GM23338 (cell line): ENCODE measurements around the gene ESRRB. TPM values are rescaled to one million over a fixed set of nuclear protein-coding genes. Genes with fewer than 3 reads are reported as not detected.

ENCODE experiments used
- ATAC-seq: fragments of 200-7000 bp; cut with Tn5 transposase; 3 replicates; pipeline ENCODE4 v1.9.1; 2020
- DNase-seq: peaks from one replicate; pipeline ENCODE4 v3.0.0-alpha.2; 2015; ENCODE audit warnings: low spot score
- H2AFZ ChIP-seq: fragments of 200-600 bp; sonication (generic); 2 replicates; pipeline ENCODE4 v1.8.0; 2016; ENCODE audit warnings: antibody characterized with exemption, mild to moderate bottlenecking, moderate library complexity
- H3F3A ChIP-seq: fragments of 200-600 bp; sonication (generic); replicated peaks from 2 replicates; pipeline ENCODE4 v1.8.0; 2017; ENCODE audit warnings: antibody characterized with exemption, mixed run types, low read depth
- H3K27ac ChIP-seq: fragments of 200-600 bp; sonication (generic); 2 replicates; pipeline ENCODE4 v1.6.1; 2016; ENCODE audit warnings: low read depth
- H3K27me3 ChIP-seq: fragments of 200-600 bp; sonication (generic); 2 replicates; pipeline ENCODE4 v1.8.0; 2016; ENCODE audit warnings: mild to moderate bottlenecking, mixed run types, moderate library complexity; ENCODE audit not compliant: insufficient read depth
- H3K36me3 ChIP-seq: fragments of 200-600 bp; sonication (generic); 2 replicates; pipeline ENCODE4 v1.8.0; 2016; ENCODE audit warnings: mild to moderate bottlenecking; ENCODE audit not compliant: insufficient read depth
- H3K4me1 ChIP-seq: fragments of 200-600 bp; sonication (generic); 2 replicates; pipeline ENCODE4 v1.8.0; 2016; ENCODE audit warnings: mild to moderate bottlenecking, moderate library complexity; ENCODE audit not compliant: insufficient read depth
- H3K4me2 ChIP-seq: fragments of 200-600 bp; sonication (generic); 2 replicates; pipeline ENCODE4 v1.7.1; 2017; ENCODE audit warnings: mixed run types
- H3K4me3 ChIP-seq: fragments of 200-600 bp; sonication (generic); 2 replicates; pipeline ENCODE4 v1.6.1; 2016; ENCODE audit warnings: mixed run types
- H3K79me2 ChIP-seq: fragments of 200-600 bp; sonication (generic); replicated peaks from 2 replicates; pipeline ENCODE4 v1.8.0; 2017; ENCODE audit warnings: mild to moderate bottlenecking; ENCODE audit not compliant: insufficient read depth
- H3K9me2 ChIP-seq: fragments of 200-600 bp; sonication (generic); 2 replicates; pipeline ENCODE4 v1.8.0; 2017; ENCODE audit not compliant: insufficient read depth
- H4K20me1 ChIP-seq: fragments of 200-600 bp; sonication (generic); replicated peaks from 2 replicates; pipeline ENCODE4 v1.8.0; 2017; ENCODE audit warnings: mild to moderate bottlenecking; ENCODE audit not compliant: insufficient read depth
- H3K27ac Mint-ChIP-seq: 2 replicates; pipeline ENCODE4 v1.8.0; 2020; ENCODE audit warnings: inconsistent platforms, mild to moderate bottlenecking, moderate library complexity, mixed read lengths
- H3K27me3 Mint-ChIP-seq: 3 replicates; pipeline ENCODE4 v1.8.0; 2022; ENCODE audit warnings: low read depth, mild to moderate bottlenecking, moderate library complexity, mixed read lengths, inconsistent platforms; ENCODE audit not compliant: insufficient read depth, poor library complexity
- H3K36me3 Mint-ChIP-seq: 3 replicates; pipeline ENCODE4 v1.8.0; 2021; ENCODE audit warnings: low read depth, mild to moderate bottlenecking, inconsistent platforms, moderate library complexity, mixed read lengths
- H3K4me1 Mint-ChIP-seq: 3 replicates; pipeline ENCODE4 v1.8.0; 2020; ENCODE audit warnings: mild to moderate bottlenecking, inconsistent platforms, mixed read lengths
- H3K4me3 Mint-ChIP-seq: 3 replicates; pipeline ENCODE4 v1.8.0; 2021; ENCODE audit warnings: moderate library complexity, mild to moderate bottlenecking, inconsistent platforms, mixed read lengths
- H3K9me3 Mint-ChIP-seq: 3 replicates; pipeline ENCODE4 v1.8.0; 2020; ENCODE audit warnings: moderate library complexity, mild to moderate bottlenecking, inconsistent platforms, mixed read lengths
- CTCF ChIP-seq, 2 experiments: fragments of 200-600 bp in 1 of 2; sonication (generic) in 1 of 2; conservative IDR thresholded peaks; 2 replicates each; pipeline versions ENCODE4 v1.5.1 to v1.6.1; 2016 to 2017; ENCODE audit warnings: antibody characterized with exemption in 2 of 2, low read depth in 2 of 2, mild to moderate bottlenecking in 2 of 2, moderate library complexity in 1 of 2
- EZH2 ChIP-seq: fragments of 200-600 bp; sonication (generic); IDR thresholded peaks from one replicate; pipeline ENCODE4 v1.8.0; 2017; ENCODE audit warnings: antibody characterized with exemption, mild to moderate bottlenecking, low read depth; ENCODE audit not compliant: unreplicated experiment
- NANOG ChIP-seq: IDR thresholded peaks from 2 replicates; pipeline ENCODE4 v1.6.1; 2016; ENCODE audit warnings: antibody characterized with exemption, borderline replicate concordance
- POLR2AphosphoS5 ChIP-seq: IDR thresholded peaks from 2 replicates; pipeline ENCODE4 v1.6.1; 2016; ENCODE audit warnings: antibody characterized with exemption, low read depth
- STAT1 ChIP-seq: IDR thresholded peaks from one replicate; pipeline ENCODE4 v1.6.1; 2016; ENCODE audit warnings: antibody characterized with exemption; ENCODE audit not compliant: unreplicated experiment
- ZNF331 ChIP-seq: fragments of 250-450 bp; sonication (Bioruptor Pico); IDR thresholded peaks from 2 replicates; pipeline ENCODE4 v1.5.0; 2020; ENCODE audit warnings: low read depth, mild to moderate bottlenecking, moderate library complexity
- polyA plus RNA-seq: library from polyadenylated mRNA; unstranded; fragments of >200 nt; fragmentation: Nextera tagmentation; extraction: Ambion mirVana; gene quantifications from 2 replicates; pipeline ENCODE4 v1.2.1, GENCODE V29; 2016
- total RNA-seq: library from RNA; depleted of rRNA; stranded (reverse); fragments of >200 nt; shearing (Covaris generic); gene quantifications from 2 replicates; pipeline ENCODE4 v1.2.3, GENCODE V29; 2014
- TF ChIP-seq, protein P1 (sequence below): IDR thresholded peaks from one replicate; pipeline ENCODE4 v1.6.1; 2018; ENCODE audit warnings: antibody characterized with exemption; ENCODE audit not compliant: unreplicated experiment
- TF ChIP-seq, protein P2 (sequence below): IDR thresholded peaks from 2 replicates; pipeline ENCODE4 v1.6.1; 2016; ENCODE audit warnings: antibody characterized with exemption
- TF ChIP-seq, protein P3 (sequence below): fragments of 250-450 bp; sonication (Bioruptor Pico); IDR thresholded peaks from 2 replicates; pipeline ENCODE4 v1.5.0; 2020; ENCODE audit warnings: mild to moderate bottlenecking, moderate library complexity

The ESRRB gene
- total and polyA plus RNA-seq, 2 experiments from 2014 or later = 0.31 to 0.52 TPM

- H3K4me1 Mint-ChIP-seq = peaks cover 16% of the 10 kb centered on the region
- no peak for TF ChIP-seq NANOG
- TF ChIP-seq, protein P1, sequence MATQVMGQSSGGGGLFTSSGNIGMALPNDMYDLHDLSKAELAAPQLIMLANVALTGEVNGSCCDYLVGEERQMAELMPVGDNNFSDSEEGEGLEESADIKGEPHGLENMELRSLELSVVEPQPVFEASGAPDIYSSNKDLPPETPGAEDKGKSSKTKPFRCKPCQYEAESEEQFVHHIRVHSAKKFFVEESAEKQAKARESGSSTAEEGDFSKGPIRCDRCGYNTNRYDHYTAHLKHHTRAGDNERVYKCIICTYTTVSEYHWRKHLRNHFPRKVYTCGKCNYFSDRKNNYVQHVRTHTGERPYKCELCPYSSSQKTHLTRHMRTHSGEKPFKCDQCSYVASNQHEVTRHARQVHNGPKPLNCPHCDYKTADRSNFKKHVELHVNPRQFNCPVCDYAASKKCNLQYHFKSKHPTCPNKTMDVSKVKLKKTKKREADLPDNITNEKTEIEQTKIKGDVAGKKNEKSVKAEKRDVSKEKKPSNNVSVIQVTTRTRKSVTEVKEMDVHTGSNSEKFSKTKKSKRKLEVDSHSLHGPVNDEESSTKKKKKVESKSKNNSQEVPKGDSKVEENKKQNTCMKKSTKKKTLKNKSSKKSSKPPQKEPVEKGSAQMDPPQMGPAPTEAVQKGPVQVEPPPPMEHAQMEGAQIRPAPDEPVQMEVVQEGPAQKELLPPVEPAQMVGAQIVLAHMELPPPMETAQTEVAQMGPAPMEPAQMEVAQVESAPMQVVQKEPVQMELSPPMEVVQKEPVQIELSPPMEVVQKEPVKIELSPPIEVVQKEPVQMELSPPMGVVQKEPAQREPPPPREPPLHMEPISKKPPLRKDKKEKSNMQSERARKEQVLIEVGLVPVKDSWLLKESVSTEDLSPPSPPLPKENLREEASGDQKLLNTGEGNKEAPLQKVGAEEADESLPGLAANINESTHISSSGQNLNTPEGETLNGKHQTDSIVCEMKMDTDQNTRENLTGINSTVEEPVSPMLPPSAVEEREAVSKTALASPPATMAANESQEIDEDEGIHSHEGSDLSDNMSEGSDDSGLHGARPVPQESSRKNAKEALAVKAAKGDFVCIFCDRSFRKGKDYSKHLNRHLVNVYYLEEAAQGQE = no peak
- TF ChIP-seq STAT1 = no peak
- Histone ChIP-seq H3K9me2 (no peaks in the 10 kb centered on the region), H2AFZ (no peak overlapping the region; the same call in 1 of the 2 replicates), H3K4me1 (no peaks in the 10 kb centered on the region; the same call in 1 of the 2 replicates), H3K4me2 (no peak overlapping the region), H3F3A (no peaks in the 10 kb centered on the region), H3K27ac (no peak overlapping the region), H3K36me3 (no peaks in the 10 kb centered on the region), H4K20me1 (no peaks in the 10 kb centered on the region), H3K4me3 (no peak overlapping the region), H3K79me2 (no peaks in the 10 kb centered on the region), H3K27me3 (no peaks in the 10 kb centered on the region)
- no peak for ATAC-seq
- no peaks in the 10 kb centered on the region for H3K27me3 Mint-ChIP-seq
- peaks cover 2% of the 10 kb centered on the region; the same call in 1 of the 3 replicates for H3K9me3 Mint-ChIP-seq
- no peak overlapping the region for H3K4me3 Mint-ChIP-seq
- DNase-seq = no peak
- no peak overlapping the region for H3K27ac Mint-ChIP-seq
- H3K36me3 Mint-ChIP-seq = no peaks in the 10 kb centered on the region; the same call in 2 of the 3 replicates
Measured at GRCh38 chr14:76531085-76531484, 155.1 kb downstream of the ESRRB start.

DNA sequence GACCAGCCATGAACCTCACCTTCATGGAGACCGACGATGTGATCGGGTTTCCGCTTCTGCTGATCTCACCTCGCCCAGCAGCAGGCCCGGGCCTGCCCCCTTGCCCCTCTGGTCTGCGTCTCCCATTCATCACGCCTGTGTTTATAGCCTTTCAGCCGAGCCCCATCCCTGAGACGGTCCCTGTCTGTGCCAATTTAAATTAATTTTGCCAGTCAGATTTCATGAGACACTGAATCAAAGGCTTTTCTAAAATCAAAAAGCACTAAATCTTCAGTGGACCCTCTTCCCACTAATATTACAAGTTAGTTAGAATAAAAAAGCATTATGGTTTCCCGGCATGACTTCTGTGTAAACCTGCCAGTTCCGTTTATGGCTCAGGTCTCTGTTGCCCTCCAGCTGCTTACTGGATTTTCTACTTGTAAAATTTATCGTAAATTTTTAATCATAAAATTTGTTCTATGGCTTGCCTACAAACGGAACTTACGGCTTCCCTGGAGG, 155.9 kb downstream of the ESRRB start:
- no peaks in the 10 kb centered on the region for H4K20me1 ChIP-seq
- H3F3A ChIP-seq = no peaks in the 10 kb centered on the region
- H3K4me3 ChIP-seq = no peak overlapping the region
- Mint-ChIP-seq H3K4me1 (peaks cover 16% of the 10 kb centered on the region), H3K9me3 (peaks cover 2% of the 10 kb centered on the region; the same call in 1 of the 3 replicates), H3K27me3 (no peaks in the 10 kb centered on the region), H3K4me3 (no peak overlapping the region), H3K36me3 (no peaks in the 10 kb centered on the region; the same call in 2 of the 3 replicates), H3K27ac (peak overlapping the region; percentile 64; the same call in 1 of the 2 replicates)
- peak overlapping the region; percentile 38; the same call in 1 of the 2 replicates for H2AFZ ChIP-seq
- no peaks in the 10 kb centered on the region for H3K27me3 ChIP-seq
- DNase-seq (no peak), ATAC-seq (peak; percentile 50)
- H3K36me3 ChIP-seq = no peaks in the 10 kb centered on the region
- no peaks in the 10 kb centered on the region for H3K79me2 ChIP-seq
- H3K27ac ChIP-seq = no peak overlapping the region
- H3K9me2 ChIP-seq = no peaks in the 10 kb centered on the region
- no peaks in the 10 kb centered on the region; the same call in 1 of the 2 replicates for H3K4me1 ChIP-seq
- H3K4me2 ChIP-seq = no peak overlapping the region
- TF ChIP-seq ZNF331 (CRISPR knock-in tag) = no peak
- TF ChIP-seq, protein P2, sequence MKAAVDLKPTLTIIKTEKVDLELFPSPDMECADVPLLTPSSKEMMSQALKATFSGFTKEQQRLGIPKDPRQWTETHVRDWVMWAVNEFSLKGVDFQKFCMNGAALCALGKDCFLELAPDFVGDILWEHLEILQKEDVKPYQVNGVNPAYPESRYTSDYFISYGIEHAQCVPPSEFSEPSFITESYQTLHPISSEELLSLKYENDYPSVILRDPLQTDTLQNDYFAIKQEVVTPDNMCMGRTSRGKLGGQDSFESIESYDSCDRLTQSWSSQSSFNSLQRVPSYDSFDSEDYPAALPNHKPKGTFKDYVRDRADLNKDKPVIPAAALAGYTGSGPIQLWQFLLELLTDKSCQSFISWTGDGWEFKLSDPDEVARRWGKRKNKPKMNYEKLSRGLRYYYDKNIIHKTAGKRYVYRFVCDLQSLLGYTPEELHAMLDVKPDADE = no peak
- no peak for TF ChIP-seq POLR2AphosphoS5
- TF ChIP-seq EZH2 = no peak
- no peak for TF ChIP-seq CTCF (conservative IDR thresholded peaks at IDR 0.05; ENCODE audit: low read depth in 2 of 2)
- TF ChIP-seq NANOG = no peak
- TF ChIP-seq, protein P3, sequence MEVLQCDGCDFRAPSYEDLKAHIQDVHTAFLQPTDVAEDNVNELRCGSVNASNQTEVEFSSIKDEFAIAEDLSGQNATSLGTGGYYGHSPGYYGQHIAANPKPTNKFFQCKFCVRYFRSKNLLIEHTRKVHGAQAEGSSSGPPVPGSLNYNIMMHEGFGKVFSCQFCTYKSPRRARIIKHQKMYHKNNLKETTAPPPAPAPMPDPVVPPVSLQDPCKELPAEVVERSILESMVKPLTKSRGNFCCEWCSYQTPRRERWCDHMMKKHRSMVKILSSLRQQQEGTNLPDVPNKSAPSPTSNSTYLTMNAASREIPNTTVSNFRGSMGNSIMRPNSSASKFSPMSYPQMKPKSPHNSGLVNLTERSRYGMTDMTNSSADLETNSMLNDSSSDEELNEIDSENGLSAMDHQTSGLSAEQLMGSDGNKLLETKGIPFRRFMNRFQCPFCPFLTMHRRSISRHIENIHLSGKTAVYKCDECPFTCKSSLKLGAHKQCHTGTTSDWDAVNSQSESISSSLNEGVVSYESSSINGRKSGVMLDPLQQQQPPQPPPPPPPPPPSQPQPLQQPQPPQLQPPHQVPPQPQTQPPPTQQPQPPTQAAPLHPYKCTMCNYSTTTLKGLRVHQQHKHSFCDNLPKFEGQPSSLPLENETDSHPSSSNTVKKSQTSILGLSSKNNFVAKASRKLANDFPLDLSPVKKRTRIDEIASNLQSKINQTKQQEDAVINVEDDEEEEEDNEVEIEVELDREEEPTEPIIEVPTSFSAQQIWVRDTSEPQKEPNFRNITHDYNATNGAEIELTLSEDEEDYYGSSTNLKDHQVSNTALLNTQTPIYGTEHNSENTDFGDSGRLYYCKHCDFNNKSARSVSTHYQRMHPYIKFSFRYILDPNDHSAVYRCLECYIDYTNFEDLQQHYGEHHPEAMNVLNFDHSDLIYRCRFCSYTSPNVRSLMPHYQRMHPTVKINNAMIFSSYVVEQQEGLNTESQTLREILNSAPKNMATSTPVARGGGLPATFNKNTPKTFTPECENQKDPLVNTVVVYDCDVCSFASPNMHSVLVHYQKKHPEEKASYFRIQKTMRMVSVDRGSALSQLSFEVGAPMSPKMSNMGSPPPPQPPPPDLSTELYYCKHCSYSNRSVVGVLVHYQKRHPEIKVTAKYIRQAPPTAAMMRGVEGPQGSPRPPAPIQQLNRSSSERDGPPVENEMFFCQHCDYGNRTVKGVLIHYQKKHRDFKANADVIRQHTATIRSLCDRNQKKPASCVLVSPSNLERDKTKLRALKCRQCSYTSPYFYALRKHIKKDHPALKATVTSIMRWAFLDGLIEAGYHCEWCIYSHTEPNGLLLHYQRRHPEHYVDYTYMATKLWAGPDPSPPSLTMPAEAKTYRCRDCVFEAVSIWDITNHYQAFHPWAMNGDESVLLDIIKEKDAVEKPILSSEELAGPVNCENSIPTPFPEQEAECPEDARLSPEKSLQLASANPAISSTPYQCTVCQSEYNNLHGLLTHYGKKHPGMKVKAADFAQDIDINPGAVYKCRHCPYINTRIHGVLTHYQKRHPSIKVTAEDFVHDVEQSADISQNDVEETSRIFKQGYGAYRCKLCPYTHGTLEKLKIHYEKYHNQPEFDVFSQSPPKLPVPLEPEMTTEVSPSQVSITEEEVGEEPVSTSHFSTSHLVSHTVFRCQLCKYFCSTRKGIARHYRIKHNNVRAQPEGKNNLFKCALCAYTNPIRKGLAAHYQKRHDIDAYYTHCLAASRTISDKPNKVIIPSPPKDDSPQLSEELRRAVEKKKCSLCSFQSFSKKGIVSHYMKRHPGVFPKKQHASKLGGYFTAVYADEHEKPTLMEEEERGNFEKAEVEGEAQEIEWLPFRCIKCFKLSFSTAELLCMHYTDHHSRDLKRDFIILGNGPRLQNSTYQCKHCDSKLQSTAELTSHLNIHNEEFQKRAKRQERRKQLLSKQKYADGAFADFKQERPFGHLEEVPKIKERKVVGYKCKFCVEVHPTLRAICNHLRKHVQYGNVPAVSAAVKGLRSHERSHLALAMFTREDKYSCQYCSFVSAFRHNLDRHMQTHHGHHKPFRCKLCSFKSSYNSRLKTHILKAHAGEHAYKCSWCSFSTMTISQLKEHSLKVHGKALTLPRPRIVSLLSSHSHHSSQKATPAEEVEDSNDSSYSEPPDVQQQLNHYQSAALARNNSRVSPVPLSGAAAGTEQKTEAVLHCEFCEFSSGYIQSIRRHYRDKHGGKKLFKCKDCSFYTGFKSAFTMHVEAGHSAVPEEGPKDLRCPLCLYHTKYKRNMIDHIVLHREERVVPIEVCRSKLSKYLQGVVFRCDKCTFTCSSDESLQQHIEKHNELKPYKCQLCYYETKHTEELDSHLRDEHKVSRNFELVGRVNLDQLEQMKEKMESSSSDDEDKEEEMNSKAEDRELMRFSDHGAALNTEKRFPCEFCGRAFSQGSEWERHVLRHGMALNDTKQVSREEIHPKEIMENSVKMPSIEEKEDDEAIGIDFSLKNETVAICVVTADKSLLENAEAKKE (CRISPR knock-in tag) = no peak
